HG02981 (cell line): ENCODE results near the gene SMTN.
"Not testable (repeated sequence)": the region's sequence is repeated elsewhere in the genome, so short reads cannot be mapped to it uniquely, and the experiment has no call there.

Source experiments
- ATAC-seq: cut with Tn5 transposase; IDR thresholded peaks from one replicate; pipeline ENCODE4 v1.9.1; 2021; ENCODE audit warnings: mild to moderate bottlenecking, moderate library complexity; ENCODE audit not compliant: unreplicated experiment

Gene SMTN

DNA sequence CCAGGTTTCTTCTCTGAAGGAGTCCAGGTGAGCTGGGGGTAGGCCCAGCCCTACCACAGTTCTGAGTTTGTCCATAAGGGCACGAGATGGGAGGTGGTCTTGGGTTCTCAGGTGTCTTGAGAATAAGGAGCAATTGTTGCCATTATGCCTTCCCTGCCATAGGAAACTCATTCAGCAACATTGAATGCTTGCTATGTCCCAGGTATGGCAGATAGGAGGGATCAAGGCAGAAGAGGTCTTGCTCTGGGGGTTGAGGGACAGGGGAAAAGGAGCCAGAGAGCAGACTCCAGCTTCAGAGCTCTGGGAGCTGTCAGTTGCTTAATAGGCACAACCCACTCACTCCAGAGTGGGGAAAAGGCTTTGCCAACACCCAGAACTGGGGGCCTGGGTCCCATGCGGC, 22.0 kb downstream of the SMTN start:
- no peak for ATAC-seq

- no peak for ATAC-seq
Observed at GRCh38 chr22:31103899-31104694, 23.0 kb downstream of the SMTN start.

DNA sequence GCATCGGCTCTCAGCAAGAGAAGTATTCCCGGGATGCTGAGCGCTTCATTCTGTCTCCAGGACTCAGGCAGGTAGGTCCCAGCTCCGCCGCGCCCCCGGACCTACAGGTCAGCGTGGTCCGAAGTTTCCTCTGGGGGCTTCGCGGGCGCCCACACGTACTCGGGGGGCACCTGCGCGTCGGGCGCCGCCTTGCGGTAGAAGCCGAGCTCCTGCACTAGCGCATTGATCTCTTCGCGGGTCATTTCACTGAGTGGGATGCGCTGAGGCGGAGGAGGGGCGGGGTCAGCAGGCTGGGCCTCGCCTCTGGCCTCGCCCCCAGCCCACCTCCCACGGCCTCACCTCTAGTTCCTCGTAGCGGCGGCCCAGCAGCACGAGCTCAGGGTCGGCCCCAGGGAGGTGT, 23.8 kb downstream of the SMTN start:
- no peak for ATAC-seq

DNA sequence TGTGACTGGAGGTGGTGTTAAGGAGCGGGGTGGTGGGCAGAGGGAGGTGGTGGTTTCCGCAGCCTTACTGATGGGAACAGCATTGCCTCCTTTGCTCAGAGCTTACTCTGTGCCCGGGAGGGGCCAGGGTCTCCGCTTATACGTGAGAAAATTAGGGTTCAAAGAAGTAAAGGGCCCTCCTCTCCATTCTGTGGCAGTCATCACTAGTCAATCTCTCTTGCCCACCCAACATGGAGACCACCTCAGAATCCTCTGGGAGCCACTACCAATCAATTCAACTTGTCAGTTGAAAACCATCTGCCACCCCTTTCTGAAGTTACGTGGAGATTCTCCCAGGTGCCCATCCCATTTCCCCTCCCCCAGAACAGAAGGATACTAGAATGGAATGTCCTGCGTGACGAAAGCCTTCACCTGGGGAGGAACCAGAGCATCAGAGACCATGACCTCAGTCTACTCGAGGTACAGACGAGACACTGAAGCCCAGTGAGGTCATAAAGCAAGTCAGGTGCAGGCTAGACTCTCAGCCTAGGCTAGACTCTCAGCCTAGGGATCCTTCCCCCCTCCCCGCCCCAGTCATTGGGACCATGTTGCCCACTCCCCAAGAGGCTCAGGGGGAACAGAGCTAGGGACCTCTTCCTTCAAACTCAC, 24.3 kb downstream of the SMTN start:
- ATAC-seq, result no peak

DNA sequence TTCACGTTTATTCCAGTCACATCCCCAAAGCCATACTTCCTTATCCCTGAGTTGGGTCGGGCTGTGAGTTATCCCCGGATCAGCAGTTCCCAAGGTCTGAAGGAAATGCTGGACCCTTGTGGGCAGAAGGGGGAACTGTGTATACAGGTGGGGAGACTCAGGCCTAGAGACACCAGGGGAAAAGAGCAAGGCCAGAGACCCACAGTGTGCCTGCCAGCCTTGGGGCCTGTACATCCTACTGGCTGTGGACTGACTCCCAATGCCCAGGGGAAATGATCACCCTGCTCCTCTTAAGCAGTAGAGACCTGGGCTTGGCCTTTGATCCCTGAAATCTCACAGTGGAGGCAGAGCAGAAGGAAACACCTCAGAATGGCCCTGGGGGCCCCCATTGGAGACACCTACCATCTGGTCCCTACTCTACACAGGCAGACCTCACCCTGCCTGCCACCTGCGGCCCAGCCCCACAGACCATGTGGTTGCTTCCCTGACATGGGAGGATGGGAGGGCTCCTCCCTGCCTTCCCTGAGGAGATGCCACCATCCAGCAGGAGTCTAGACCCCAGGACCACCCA, 25.0 kb downstream of the SMTN start:
- ATAC-seq, result no peak

GRCh38 chr22:31106731-31107177, 25.6 kb downstream of the SMTN start:
- no peak for ATAC-seq

- ATAC-seq, result peak; percentile 85
Observed at GRCh38 chr22:31107178-31107893, 26.2 kb downstream of the SMTN start, which contains the start of gene SELENOM. Gene SELENOM, minus strand, starts transcription at chr22:31107568. Its CDS starts 63 bp downstream, at chr22:31107505.

DNA sequence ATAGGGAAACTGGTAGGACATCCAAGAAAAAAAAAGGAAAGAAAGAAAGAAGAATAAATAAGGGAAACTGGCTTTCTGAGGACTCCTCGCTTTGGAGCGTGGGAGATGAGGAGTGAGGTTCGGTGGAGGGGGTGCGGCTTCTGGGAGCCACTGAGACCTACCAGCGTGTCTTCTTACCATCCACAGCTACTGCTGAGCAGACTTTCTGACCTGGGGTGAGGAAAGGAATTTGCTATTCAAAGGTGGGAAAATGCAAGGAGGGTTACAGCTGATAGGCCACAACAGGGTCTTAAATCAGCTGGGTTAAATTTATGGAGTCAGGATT, 26.7 kb downstream of the SMTN start:
- ATAC-seq, result peak; percentile 22

GRCh38 chr22:31112547-31113091, 31.5 kb downstream of the SMTN start:
- not testable (repeated sequence) for ATAC-seq

GRCh38 chr22:31118046-31118820, 37.1 kb downstream of the SMTN start:
- ATAC-seq, result no peak

GRCh38 chr22:31119026-31119717, 38.1 kb downstream of the SMTN start:
- no peak for ATAC-seq

DNA sequence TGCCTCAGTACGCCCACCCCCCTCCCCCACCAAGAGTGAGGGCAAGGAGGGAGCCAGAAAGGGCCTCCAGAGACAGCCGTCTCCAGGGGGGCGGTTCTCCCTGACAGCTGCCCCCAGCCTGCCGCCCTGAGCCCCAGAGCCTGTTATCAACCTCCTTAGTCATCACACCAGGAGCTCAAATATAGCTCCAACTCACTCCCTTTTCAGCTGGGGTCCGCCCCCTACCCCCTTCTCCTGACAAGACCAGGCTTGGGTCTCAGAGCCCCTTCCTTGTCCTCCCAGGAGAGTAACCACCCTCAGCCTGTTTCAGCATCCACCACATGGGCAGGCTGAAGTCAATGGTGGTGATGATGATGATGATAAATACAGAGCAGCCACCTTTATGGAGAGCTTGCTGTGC, 39.1 kb downstream of the SMTN start:
- ATAC-seq, result no peak

DNA sequence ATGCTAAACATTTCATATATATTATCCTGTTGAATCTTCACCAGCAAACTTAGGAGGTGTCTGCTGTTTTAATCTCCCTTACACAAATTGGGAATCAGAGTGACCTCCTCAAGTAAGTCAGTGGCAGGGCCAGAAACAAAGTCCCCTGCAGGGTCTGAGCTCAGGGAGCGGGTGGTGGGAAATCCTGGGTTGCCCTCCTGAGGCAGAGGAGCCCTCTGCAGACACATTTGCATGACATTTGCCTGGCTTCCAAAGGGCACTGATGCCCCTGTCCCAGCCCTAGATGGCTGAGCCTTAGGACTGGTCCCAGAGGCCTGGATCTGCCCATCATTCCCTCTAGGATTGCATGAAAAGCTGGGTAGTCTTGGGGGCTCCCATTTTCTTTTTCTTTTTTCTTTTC, 39.5 kb downstream of the SMTN start:
- no peak for ATAC-seq

- ATAC-seq, result no peak
Observed at GRCh38 chr22:31121403-31121802, 40.3 kb downstream of the SMTN start.

GRCh38 chr22:31122196-31122531, 41.0 kb downstream of the SMTN start:
- no peak for ATAC-seq

- ATAC-seq, result no peak
Observed at GRCh38 chr22:31122532-31123291, 41.6 kb downstream of the SMTN start, which contains the start of gene INPP5J. Gene INPP5J, plus strand, starts transcription at chr22:31122966. Its CDS starts 49 bp downstream, at chr22:31123015.

- ATAC-seq, result no peak
Observed at GRCh38 chr22:31123292-31123602, 42.1 kb downstream of the SMTN start.

DNA sequence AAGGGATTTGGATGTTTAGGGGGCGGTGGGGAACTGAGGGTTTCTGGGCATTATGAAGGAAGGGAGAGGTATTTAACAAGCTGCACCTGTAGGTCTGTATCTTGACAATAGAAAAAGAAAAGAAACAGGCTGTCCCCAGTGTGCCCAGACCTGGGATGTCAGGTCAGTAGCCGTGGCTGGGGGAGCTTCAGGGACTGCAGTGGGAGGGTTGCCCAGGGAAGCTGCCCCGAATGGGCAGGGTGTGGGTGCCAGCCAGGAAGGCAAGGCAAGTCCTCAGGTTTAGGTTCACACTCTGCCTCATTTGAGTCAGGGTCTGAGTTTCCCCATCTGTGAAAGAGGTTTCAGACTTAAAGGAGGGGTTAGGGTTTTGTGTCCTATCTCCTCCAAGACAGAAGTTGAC, 43.2 kb downstream of the SMTN start:
- ATAC-seq, result no peak

DNA sequence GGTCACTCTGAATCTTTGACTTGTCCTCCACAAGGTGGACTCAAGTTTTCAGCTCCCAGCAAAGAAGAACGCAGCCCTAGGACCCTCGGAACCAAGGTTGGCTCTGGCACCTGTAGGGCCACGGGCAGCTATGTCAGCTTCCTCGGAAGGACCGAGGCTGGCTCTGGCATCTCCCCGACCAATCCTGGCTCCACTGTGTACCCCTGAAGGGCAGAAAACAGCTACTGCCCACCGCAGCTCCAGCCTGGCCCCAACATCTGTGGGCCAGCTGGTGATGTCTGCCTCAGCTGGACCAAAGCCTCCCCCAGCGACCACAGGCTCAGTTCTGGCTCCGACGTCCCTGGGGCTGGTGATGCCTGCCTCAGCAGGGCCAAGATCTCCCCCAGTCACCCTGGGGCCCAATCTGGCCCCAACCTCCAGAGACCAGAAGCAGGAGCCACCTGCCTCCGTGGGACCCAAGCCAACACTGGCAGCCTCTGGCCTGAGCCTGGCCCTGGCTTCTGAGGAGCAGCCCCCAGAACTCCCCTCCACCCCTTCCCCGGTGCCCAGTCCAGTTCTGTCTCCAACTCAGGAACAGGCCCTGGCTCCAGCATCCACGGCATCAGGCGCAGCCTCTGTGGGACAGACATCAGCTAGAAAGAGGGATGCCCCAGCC, 43.8 kb downstream of the SMTN start:
- ATAC-seq, result no peak
